Glutamatergic neuron (in vitro differentiated cells): Measurements from ENCODE around the gene POTEF. TPM values are rescaled to one million over a fixed set of nuclear protein-coding genes. Genes with fewer than 3 reads are reported as not detected.
"Not testable (repeated sequence)": the region's sequence is repeated elsewhere in the genome, so short reads cannot be mapped to it uniquely, and the experiment has no call there.

Experiments used
- DNase-seq: peaks from one replicate; pipeline ENCODE4 v3.0.0; 2022
- H3K27ac Mint-ChIP-seq: one replicate; pipeline ENCODE4 v1.8.0; 2020; ENCODE audit warnings: mild to moderate bottlenecking, mixed read lengths, inconsistent platforms; ENCODE audit not compliant: unreplicated experiment
- H3K27me3 Mint-ChIP-seq: one replicate; pipeline ENCODE4 v1.8.0; 2020; ENCODE audit warnings: mild to moderate bottlenecking, moderate library complexity, mixed read lengths, inconsistent platforms; ENCODE audit not compliant: unreplicated experiment
- H3K36me3 Mint-ChIP-seq: one replicate; pipeline ENCODE4 v1.8.0; 2020; ENCODE audit warnings: mild to moderate bottlenecking, mixed read lengths, inconsistent platforms; ENCODE audit not compliant: unreplicated experiment
- H3K4me1 Mint-ChIP-seq: one replicate; pipeline ENCODE4 v1.8.0; 2020; ENCODE audit warnings: mild to moderate bottlenecking, low read depth, mixed read lengths, inconsistent platforms; ENCODE audit not compliant: unreplicated experiment
- H3K4me3 Mint-ChIP-seq: one replicate; pipeline ENCODE4 v1.8.0; 2020; ENCODE audit warnings: mild to moderate bottlenecking, mixed read lengths, inconsistent platforms; ENCODE audit not compliant: unreplicated experiment
- H3K9me3 Mint-ChIP-seq: one replicate; pipeline ENCODE4 v1.8.0; 2020; ENCODE audit warnings: mild to moderate bottlenecking, moderate library complexity, mixed read lengths, inconsistent platforms; ENCODE audit not compliant: unreplicated experiment
- total RNA-seq: library from RNA; stranded (reverse); fragmentation: NEBNext Ultra II Directional; extraction: Animal tissue kit (Norgen Biotek cat#: 25700); gene quantifications from one replicate; pipeline ENCODE4 v1.2.1, GENCODE V29; 2021; ENCODE audit not compliant: unreplicated experiment

The POTEF gene
- total RNA-seq, 1 donor from 2014 or later = 12.8 TPM

GRCh38 chr2:130056336-130056735 lies 72.7 kb downstream of the POTEF start:
- H3K4me1 Mint-ChIP-seq, H3K27me3 Mint-ChIP-seq, H3K4me3 Mint-ChIP-seq, H3K36me3 Mint-ChIP-seq, DNase-seq, H3K27ac Mint-ChIP-seq, H3K9me3 Mint-ChIP-seq: not testable (repeated sequence)

DNA sequence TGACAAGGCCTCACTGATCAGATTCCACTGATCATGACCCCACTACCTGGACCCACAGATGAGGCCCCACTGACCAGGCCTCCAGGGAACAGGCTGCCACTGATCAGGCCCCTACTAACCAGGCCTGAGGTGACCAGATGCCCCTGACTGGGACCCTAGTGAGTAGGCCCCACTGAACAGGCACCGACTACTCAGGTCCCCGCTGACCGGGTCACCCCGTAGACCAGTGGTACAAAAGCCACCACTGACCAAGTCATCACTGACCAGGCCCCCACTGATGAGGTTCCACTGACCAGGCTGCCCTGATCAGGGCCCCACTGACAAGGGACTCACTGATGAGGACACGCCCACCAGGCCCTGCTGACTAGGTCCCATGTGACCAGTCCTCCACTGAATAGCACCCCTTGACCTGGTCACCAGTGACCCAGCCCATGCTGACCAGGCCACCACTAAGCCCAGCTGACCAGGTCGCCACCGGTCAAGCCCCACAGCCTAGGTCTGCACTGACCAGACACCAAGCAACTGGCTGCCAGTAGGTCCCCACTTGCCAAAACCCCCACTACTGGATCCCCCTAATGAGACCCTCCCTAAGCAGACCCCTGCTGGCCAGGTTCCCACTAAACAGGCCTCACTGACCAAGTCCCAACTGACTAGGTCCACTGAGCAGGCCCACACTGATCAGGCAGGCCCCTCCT lies 75.7 kb downstream of the POTEF start:
- not testable (repeated sequence) for H3K4me1 Mint-ChIP-seq, H3K27ac Mint-ChIP-seq, H3K27me3 Mint-ChIP-seq, H3K36me3 Mint-ChIP-seq, H3K9me3 Mint-ChIP-seq, DNase-seq, H3K4me3 Mint-ChIP-seq

DNA sequence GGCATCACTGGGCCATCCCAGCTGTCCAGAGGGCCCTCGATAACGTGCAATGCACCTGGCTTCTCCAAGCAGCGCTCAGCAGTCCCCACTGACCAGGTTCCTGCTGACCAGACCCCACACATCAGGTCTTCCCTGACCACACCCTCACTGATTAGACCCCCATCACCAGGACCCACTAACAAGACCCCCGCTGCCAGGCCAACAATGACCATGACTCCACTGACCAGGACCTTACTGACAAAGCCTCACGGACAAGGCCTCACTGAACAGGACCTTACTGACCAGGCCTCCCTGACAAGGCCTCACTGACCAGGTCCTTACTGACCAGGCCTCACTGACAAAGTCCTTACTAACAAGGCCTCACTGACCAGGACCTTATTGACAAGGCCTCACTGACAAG lies 76.6 kb downstream of the POTEF start:
- H3K27me3 Mint-ChIP-seq = not testable (repeated sequence)

GRCh38 chr2:130048422-130048821 lies 80.6 kb downstream of the POTEF start:
- H3K9me3 Mint-ChIP-seq, H3K4me3 Mint-ChIP-seq, H3K4me1 Mint-ChIP-seq, H3K27me3 Mint-ChIP-seq, H3K27ac Mint-ChIP-seq, DNase-seq, H3K36me3 Mint-ChIP-seq: not testable (repeated sequence)

More for the DNA sequence above, 76.6 kb downstream of the POTEF start:
- not testable (repeated sequence) for H3K4me1 Mint-ChIP-seq, H3K9me3 Mint-ChIP-seq, H3K27ac Mint-ChIP-seq, DNase-seq, H3K4me3 Mint-ChIP-seq, H3K36me3 Mint-ChIP-seq

- H3K27me3 Mint-ChIP-seq, H3K9me3 Mint-ChIP-seq, H3K4me3 Mint-ChIP-seq: not testable (repeated sequence)
Measured at GRCh38 chr2:130038265-130038603, 90.8 kb downstream of the POTEF start.

GRCh38 chr2:130025931-130026330 lies 103.1 kb downstream of the POTEF start:
- H3K27ac Mint-ChIP-seq, H3K4me3 Mint-ChIP-seq, H3K27me3 Mint-ChIP-seq, H3K36me3 Mint-ChIP-seq, H3K4me1 Mint-ChIP-seq, H3K9me3 Mint-ChIP-seq: not testable (repeated sequence)
- DNase-seq = peak; percentile 25

More at GRCh38 chr2:130038265-130038603, 90.8 kb downstream of the POTEF start:
- not testable (repeated sequence) for H3K4me1 Mint-ChIP-seq, H3K27ac Mint-ChIP-seq, DNase-seq, H3K36me3 Mint-ChIP-seq

Other genes starting within 250 kb of the POTEF start
- 0.25 TPM for gene RAB6C, start 149.6 kb downstream of the POTEF start, total RNA-seq
- gene CCDC74B, start 15.9 kb upstream of the POTEF start, total RNA-seq = 0.29 TPM
- gene SMPD4, start 52.4 kb upstream of the POTEF start, total RNA-seq = 83.4 TPM
- 172 TPM for gene MZT2B, start 53.0 kb upstream of the POTEF start, total RNA-seq
- gene TUBA3E, start 69.2 kb upstream of the POTEF start, total RNA-seq = not detected
- gene IMP4, start 213.7 kb upstream of the POTEF start, total RNA-seq = 48.3 TPM
- gene PTPN18, start 226.8 kb upstream of the POTEF start, total RNA-seq = 78.5 TPM